ENCODE data around the gene KIF13A. TPM values are rescaled to one million over a fixed set of nuclear protein-coding genes. Genes with fewer than 3 reads are reported as not detected.

The KIF13A gene
- total and polyA plus RNA-seq, 2 donors (not counting 3 experiments of a cell fraction or from before 2014, with no cell fraction given), result 24.9 to 65.8 TPM

- no peak overlapping the region for H3K4me3 ChIP-seq (replicated peaks in 1 of 3; ENCODE audit: insufficient read depth in 1 of 3, low read depth in 1 of 3, low read length in 3 of 3)
- ChIA-PET POLR2A (no interaction called here), CTCF (no interaction called here)
- no peaks in the 10 kb centered on the region for H3K9me3 ChIP-seq (replicated peaks; ENCODE audit: control insufficient read depth, insufficient read depth, low read length)
- H3K9ac ChIP-seq (replicated peaks; ENCODE audit: extremely low read depth, insufficient read depth, low read length), result no peak overlapping the region
- no peak for FAIRE-seq
- H3K27ac ChIP-seq (ENCODE audit: insufficient read depth, low read depth, low read length), result no peak overlapping the region
- H3K4me1 ChIP-seq (ENCODE audit: control insufficient read depth, extremely low read depth, insufficient read depth, low read length), result peaks cover 40% of the 10 kb centered on the region
- no peak for DNase-seq (ENCODE audit: low read depth, low spot score)
- H4K20me1 ChIP-seq (replicated peaks; ENCODE audit: control insufficient read depth, extremely low read depth, insufficient read depth, low read length), result no peaks in the 10 kb centered on the region
- no peaks in the 10 kb centered on the region for H3K9me1 ChIP-seq (replicated peaks; ENCODE audit: control insufficient read depth, extremely low read depth, insufficient read depth, low read length)
- H3K79me2 ChIP-seq (ENCODE audit: control insufficient read depth, insufficient read depth, low read length), result no peaks in the 10 kb centered on the region
- H3K36me3 ChIP-seq (ENCODE audit: control insufficient read depth in 2 of 2, extremely low read depth in 1 of 2, insufficient read depth in 2 of 2, low read length in 2 of 2), result no peaks in the 10 kb centered on the region
- no peaks in the 10 kb centered on the region for H3K27me3 ChIP-seq (ENCODE audit: control insufficient read depth in 2 of 2, insufficient read depth in 2 of 2, low read length in 2 of 2)
- no TSS peak for BruUV-seq (replicated peaks)
- H2AFZ ChIP-seq (ENCODE audit: low read depth, low read length), result no peak overlapping the region
- dilution Hi-C loops (cut with MboI; ENCODE audit: extremely low pct_ligation_motif_present, low sequenced_read_pairs) (no loop called here), intact Hi-C loops (cut with micrococcal nuclease) (no loop called here)
- H3K4me2 ChIP-seq (ENCODE audit: insufficient read depth, low read length), result no peak overlapping the region
- TF ChIP-seq CTCF (IDR thresholded peaks at IDR 0.05; ENCODE audit: extremely low read depth in 1 of 2, insufficient read depth in 1 of 2, low read depth in 1 of 2, low read length in 2 of 2), result no peak
- no peak for TF ChIP-seq POLR2A (IDR thresholded peaks at IDR 0.05; ENCODE audit: low read depth, low read length)
- TF ChIP-seq JUN (IDR thresholded peaks at IDR 0.05; ENCODE audit: borderline replicate concordance, insufficient read depth, insufficient read length, low read depth), result no peak
- TF ChIP-seq FOS (IDR thresholded peaks at IDR 0.05; ENCODE audit: borderline replicate concordance, insufficient read depth, low read length), result no peak
- TF ChIP-seq MYC (IDR thresholded peaks at IDR 0.05; ENCODE audit: low read depth, low read length), result no peak
- TF ChIP-seq GATA2 (IDR thresholded peaks at IDR 0.05; ENCODE audit: insufficient read depth, insufficient read length, low read depth, low read length), result no peak
- no peak for TF ChIP-seq EZH2 (IDR thresholded peaks at IDR 0.05; ENCODE audit: borderline replicate concordance, low read depth, low read length, severe bottlenecking)
- TF ChIP-seq, protein P1, sequence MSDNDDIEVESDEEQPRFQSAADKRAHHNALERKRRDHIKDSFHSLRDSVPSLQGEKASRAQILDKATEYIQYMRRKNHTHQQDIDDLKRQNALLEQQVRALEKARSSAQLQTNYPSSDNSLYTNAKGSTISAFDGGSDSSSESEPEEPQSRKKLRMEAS (IDR thresholded peaks at IDR 0.05; ENCODE audit: insufficient read depth, insufficient read length), result no peak
- no peak for TF ChIP-seq POLR2AphosphoS5 (IDR thresholded peaks at IDR 0.05; ENCODE audit: insufficient read depth, low read depth, low read length)
Observed at GRCh38 chr6:17871189-17871519, 116.3 kb downstream of the KIF13A start.

Measured in endothelial cell of umbilical vein (primary cell).